B cell (primary cell): ENCODE results near the gene PLTP. TPM values are rescaled to one million over a fixed set of nuclear protein-coding genes. Genes with fewer than 3 reads are reported as not detected.
"Not testable (repeated sequence)": the region's sequence is repeated elsewhere in the genome, so short reads cannot be mapped to it uniquely, and the experiment has no call there.

Experiments
- ATAC-seq: fragments of 200-7000 bp; cut with Tn5 transposase; one replicate; pipeline ENCODE4 v1.10.0; 2021; ENCODE audit warnings: low read depth, mild to moderate bottlenecking, moderate number of reproducible peaks, moderate library complexity
- CTCF ChIA-PET: fragments of 350-600 bp; sonication (Branson Sonifier 250); formaldehyde crosslinking; loops from one replicate; lab custom pipeline; 2021; ENCODE audit warnings: antibody characterized with exemption, inconsistent platforms; lab: Charles Lee
- POLR2A ChIA-PET: fragments of 350-600 bp; sonication (Branson Sonifier 250); formaldehyde crosslinking; loops from one replicate; lab custom pipeline; 2021; ENCODE audit warnings: antibody characterized with exemption; lab: Charles Lee
- DNase-seq: peaks from one replicate; pipeline ENCODE4 v3.0.0; 2013
- H2AFZ ChIP-seq: 2 replicates; pipeline ENCODE4 v1.6.1; 2012; ENCODE audit warnings: mild to moderate bottlenecking, low read depth, low read length; ENCODE audit not compliant: insufficient read depth, poor library complexity, severe bottlenecking
- H3K27ac ChIP-seq, 2 donors: 1 replicate in 1 of 2; 2 replicates in 1 of 2; pipeline ENCODE4 v1.5.1; 2012 to 2013; ENCODE audit warnings: low read length in 2 of 2, mild to moderate bottlenecking in 2 of 2, moderate library complexity in 1 of 2
- H3K27me3 ChIP-seq, 4 experiments: fragments of 200-600 bp in 1 of 4; sonication (generic) in 1 of 4; replicated peaks in 1 of 4; 1 replicate in 2 of 4; 2 replicates in 2 of 4; pipeline versions ENCODE4 v1.6.1 to v1.7.0; 2013 to 2016; ENCODE audit warnings: low read length in 3 of 4, mild to moderate bottlenecking in 2 of 4, mixed read lengths in 1 of 4, moderate library complexity in 1 of 4; ENCODE audit not compliant: insufficient read depth in 4 of 4, control insufficient read depth in 3 of 4; ENCODE audit errors: control extremely low read depth in 1 of 4
- H3K36me3 ChIP-seq, 2 experiments: replicated peaks in 1 of 2; 1 replicate in 1 of 2; 2 replicates in 1 of 2; pipeline versions ENCODE4 v1.6.1 to v1.7.1; 2013; ENCODE audit warnings: low read length in 1 of 2; ENCODE audit not compliant: insufficient read depth in 2 of 2, control insufficient read depth in 1 of 2; ENCODE audit errors: control extremely low read depth in 1 of 2, extremely low read depth in 1 of 2
- H3K4me1 ChIP-seq, 2 donors: fragments of 200-600 bp in 1 of 2; sonication (generic) in 1 of 2; 1 replicate in 1 of 2; 2 replicates in 1 of 2; pipeline versions ENCODE4 v1.5.1 to v1.6.1; 2013 to 2017; ENCODE audit warnings: low read length in 2 of 2; ENCODE audit not compliant: control insufficient read depth in 2 of 2, insufficient read depth in 2 of 2
- H3K4me2 ChIP-seq: replicated peaks from 2 replicates; pipeline ENCODE3; 2012; ENCODE audit warnings: mild to moderate bottlenecking, low read depth, low read length; ENCODE audit not compliant: poor library complexity, severe bottlenecking
- H3K4me3 ChIP-seq, 5 experiments: fragments of 200-600 bp in 1 of 5; sonication (generic) in 1 of 5; 1 replicate in 3 of 5; 2 replicates in 2 of 5; pipeline versions ENCODE4 v1.5.1 to v1.7.0; 2011 to 2016; ENCODE audit warnings: low read length in 4 of 5, mild to moderate bottlenecking in 4 of 5, low read depth in 2 of 5, control low read depth in 1 of 5, moderate library complexity in 1 of 5; ENCODE audit not compliant: insufficient read depth in 1 of 5; ENCODE audit errors: control extremely low read depth in 1 of 5, extremely low read depth in 1 of 5
- H3K79me2 ChIP-seq: fragments of 200-600 bp; sonication (generic); one replicate; pipeline ENCODE4 v1.6.0; 2016; ENCODE audit warnings: low read length; ENCODE audit not compliant: control insufficient read depth, insufficient read depth
- H3K9ac ChIP-seq: fragments of 200-600 bp; sonication (generic); 2 replicates; pipeline ENCODE4 v1.6.1; 2017; ENCODE audit warnings: mild to moderate bottlenecking, low read length, moderate library complexity
- H3K9me3 ChIP-seq, 3 donors: one replicate each; pipeline versions ENCODE4 v1.6.1 to v1.7.1; 2013; ENCODE audit warnings: low read length in 2 of 3; ENCODE audit not compliant: control insufficient read depth in 2 of 3, insufficient read depth in 1 of 3; ENCODE audit errors: control extremely low read depth in 1 of 3
- H4K20me1 ChIP-seq: 2 replicates; pipeline ENCODE4 v1.6.0; 2012; ENCODE audit warnings: mild to moderate bottlenecking, low read length; ENCODE audit not compliant: insufficient read depth, control insufficient read depth, poor library complexity, severe bottlenecking
- H3K27ac Mint-ChIP-seq: one replicate; pipeline ENCODE4 v1.8.0; 2021; ENCODE audit warnings: mixed read lengths
- H3K27me3 Mint-ChIP-seq: one replicate; pipeline ENCODE4 v1.8.0; 2021; ENCODE audit warnings: mixed read lengths
- H3K4me1 Mint-ChIP-seq: one replicate; pipeline ENCODE4 v1.8.0; 2021; ENCODE audit warnings: mixed read lengths
- H3K4me3 Mint-ChIP-seq: one replicate; pipeline ENCODE4 v1.8.0; 2021; ENCODE audit warnings: mixed read lengths
- H3K9me3 Mint-ChIP-seq: one replicate; pipeline ENCODE4 v1.8.0; 2022; ENCODE audit warnings: mixed read lengths; ENCODE audit not compliant: insufficient read depth
- CTCF ChIP-seq: fragments of 200-600 bp; IDR thresholded peaks from one replicate; pipeline ENCODE4 v1.8.0; 2022; ENCODE audit warnings: antibody characterized with exemption, mild to moderate bottlenecking
- EZH2 ChIP-seq: IDR thresholded peaks from 2 replicates; pipeline ENCODE4 v1.6.1; 2012; ENCODE audit warnings: borderline replicate concordance, low read depth, mild to moderate bottlenecking, moderate library complexity, low read length; ENCODE audit not compliant: insufficient read depth, poor library complexity, severe bottlenecking
- WGBS: methylation state at CpG from one replicate; pipeline ENCODE4 v1.1.5; 2013; ENCODE audit warnings: missing lambda C conversion rate; ENCODE audit not compliant: insufficient coverage; 5-methylcytosine and 5-hydroxymethylcytosine counted together
- intact Hi-C: fragments of 100-400 bp; cut with micrococcal nuclease; formaldehyde crosslinking; loops from one replicate; pipeline ENCODE4 v1.10.0; 2022
- polyA plus RNA-seq: library from polyadenylated mRNA; depleted of rRNA; stranded (reverse); fragments of >200 nt; gene quantifications from 2 replicates; pipeline ENCODE4 v1.2.3, GENCODE V29; 2012
- total RNA-seq, 2 donors: library from RNA; stranded (reverse); fragments of 120-200 nt in 1 of 2; gene quantifications; 1 replicate in 1 of 2; 2 replicates in 1 of 2; pipeline versions ENCODE4 v1.2.3 to v1.2.4, GENCODE V29; 2013 to 2022

PLTP gene
- total and polyA plus RNA-seq, 2 donors (not counting 1 experiment from before 2014, with no cell fraction given), result 1.4 to 4.0 TPM

- Mint-ChIP-seq H3K4me1 (peaks cover 2% of the 10 kb centered on the region), H3K27me3 (no peaks in the 10 kb centered on the region), H3K27ac (no peak overlapping the region), H3K9me3 (no peaks in the 10 kb centered on the region), H3K4me3 (no peak overlapping the region)
- intact Hi-C loops, result no loop called here
- no peak overlapping the region for H3K9ac ChIP-seq
- H3K36me3 ChIP-seq, result peaks cover 0 to 69% of the 10 kb centered on the region in 2 experiments
- H2AFZ ChIP-seq, result no peak overlapping the region
- H3K27me3 ChIP-seq, result no peaks in the 10 kb centered on the region
- peaks cover 0 to 7% of the 10 kb centered on the region in 2 donors for H3K4me1 ChIP-seq
- ChIA-PET CTCF (interaction anchor here (3.1 kb wide), 1 partner anchor 11 kb away, joined by 16 read pairs; no protein-coding TSS in a partner anchor), POLR2A (no interaction called here)
- 95% methylated on average over 4 of the region's 4 CpGs for WGBS
- H4K20me1 ChIP-seq, result peaks cover 4% of the 10 kb centered on the region
- H3K9me3 ChIP-seq, result peaks cover 0 to 11% (median 0%) of the 10 kb centered on the region in 3 donors
- no peak overlapping the region for H3K27ac ChIP-seq
- H3K4me2 ChIP-seq, result no peak overlapping the region
- no peaks in the 10 kb centered on the region for H3K79me2 ChIP-seq
- H3K4me3 ChIP-seq, result no peak overlapping the region
- ATAC-seq (no peak), DNase-seq (no peak)
- no peak for TF ChIP-seq CTCF
- TF ChIP-seq EZH2, result no peak
Measured at GRCh38 chr20:45958593-45958992, 46.6 kb upstream of the PLTP start.

GRCh38 chr20:45957021-45957941, 45.3 kb upstream of the PLTP start:
- Histone ChIP-seq H3K27me3 (no peaks in the 10 kb centered on the region), H3K79me2 (no peaks in the 10 kb centered on the region), H3K9me3 (peaks cover 0 to 11% (median 0%) of the 10 kb centered on the region in 3 donors), H3K9ac (no peak overlapping the region), H2AFZ (no peak overlapping the region), H3K36me3 (peaks cover 0 to 70% of the 10 kb centered on the region in 2 experiments), H3K4me1 (no peaks in the 10 kb centered on the region), H3K27ac (no peak overlapping the region), H3K4me2 (no peak overlapping the region), H3K4me3 (no peak overlapping the region), H4K20me1 (peaks cover 3% of the 10 kb centered on the region)
- ChIA-PET CTCF (interaction anchor here (0.7 to 3.1 kb wide), 2 partner anchors 12 to 28 kb away, joined by 4 to 16 read pairs; no protein-coding TSS in a partner anchor), POLR2A (no interaction called here)
- no peak overlapping the region for H3K4me3 Mint-ChIP-seq
- intact Hi-C loops, result no loop called here
- H3K4me1 Mint-ChIP-seq, result no peaks in the 10 kb centered on the region
- H3K27me3 Mint-ChIP-seq, result no peaks in the 10 kb centered on the region
- no peak for TF ChIP-seq EZH2
- TF ChIP-seq CTCF, result no peak
- no peak for DNase-seq
- 93% methylated on average over 16 of the region's 19 CpGs for WGBS
- no peak overlapping the region for H3K27ac Mint-ChIP-seq
- no peak for ATAC-seq
- H3K9me3 Mint-ChIP-seq, result no peaks in the 10 kb centered on the region

GRCh38 chr20:45956326-45956725, 44.4 kb upstream of the PLTP start:
- ATAC-seq, H3K4me3 Mint-ChIP-seq, CTCF ChIA-PET, H4K20me1 ChIP-seq, H2AFZ ChIP-seq, H3K9me3 Mint-ChIP-seq, H3K27ac ChIP-seq, H3K27me3 Mint-ChIP-seq, H3K4me1 Mint-ChIP-seq, H3K4me1 ChIP-seq, H3K4me2 ChIP-seq, DNase-seq, H3K9ac ChIP-seq, intact Hi-C loops, H3K27ac Mint-ChIP-seq, H3K27me3 ChIP-seq, H3K4me3 ChIP-seq, H3K79me2 ChIP-seq, POLR2A ChIA-PET: not testable (repeated sequence)
- Histone ChIP-seq H3K36me3 (peaks cover 0 to 72% of the 10 kb centered on the region in 2 experiments), H3K9me3 (peaks cover 0 to 11% (median 0%) of the 10 kb centered on the region in 3 donors)
- WGBS, result 94% methylated on average over 7 of the region's 10 CpGs
